GM04503 (cell line): Measurements from ENCODE around the gene HMGCS1.
"Not testable (repeated sequence)": the region's sequence is repeated elsewhere in the genome, so short reads cannot be mapped to it uniquely, and the experiment has no call there.

ENCODE experiments used
- DNase-seq: peaks from one replicate; pipeline ENCODE4 v3.0.0-alpha.2; 2012; ENCODE audit warnings: low read depth

The HMGCS1 gene

GRCh38 chr5:43273552-43273951 is 39.7 kb downstream of the HMGCS1 start:
- no peak for DNase-seq

DNA sequence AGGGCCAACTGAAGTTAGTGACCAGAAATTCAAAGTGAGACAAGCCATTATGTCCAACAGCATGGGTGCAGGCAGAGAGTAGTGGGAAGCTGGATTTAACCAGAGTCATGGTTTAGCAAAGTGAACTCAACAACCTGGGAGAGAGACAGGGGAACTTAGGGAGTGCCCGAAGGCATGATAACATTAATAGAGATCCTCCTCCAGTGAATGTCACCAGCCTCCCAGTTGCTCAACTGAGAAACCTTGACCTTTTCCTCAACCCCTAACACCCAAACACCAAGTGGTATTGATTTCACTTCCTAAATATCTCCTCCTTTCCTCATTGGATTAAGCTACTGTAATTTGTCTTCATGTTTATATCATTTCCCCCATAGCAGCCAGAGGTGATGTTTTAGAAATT is 42.6 kb downstream of the HMGCS1 start:
- DNase-seq: no peak

GRCh38 chr5:43268188-43268820 is 44.9 kb downstream of the HMGCS1 start:
- no peak for DNase-seq

DNA sequence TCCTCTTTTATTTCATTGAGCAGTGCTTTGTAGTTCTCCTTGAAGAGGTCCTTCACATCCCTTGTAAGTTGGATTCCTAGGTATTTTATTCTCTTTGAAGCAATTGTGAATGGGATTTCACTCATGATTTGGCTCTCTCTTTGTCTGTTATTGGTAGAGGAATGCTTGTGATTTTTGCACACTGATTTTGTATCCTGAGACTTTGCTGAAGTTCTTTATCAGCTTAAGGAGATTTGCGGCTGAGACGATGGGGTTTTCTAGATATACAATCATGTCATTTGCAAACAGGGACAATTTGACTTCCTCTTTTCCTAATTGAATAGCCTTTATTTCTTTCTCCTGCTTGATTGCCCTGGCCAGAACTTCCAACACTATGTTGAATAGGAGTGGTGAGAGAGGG is 50.9 kb downstream of the HMGCS1 start:
- not testable (repeated sequence) for DNase-seq

DNA sequence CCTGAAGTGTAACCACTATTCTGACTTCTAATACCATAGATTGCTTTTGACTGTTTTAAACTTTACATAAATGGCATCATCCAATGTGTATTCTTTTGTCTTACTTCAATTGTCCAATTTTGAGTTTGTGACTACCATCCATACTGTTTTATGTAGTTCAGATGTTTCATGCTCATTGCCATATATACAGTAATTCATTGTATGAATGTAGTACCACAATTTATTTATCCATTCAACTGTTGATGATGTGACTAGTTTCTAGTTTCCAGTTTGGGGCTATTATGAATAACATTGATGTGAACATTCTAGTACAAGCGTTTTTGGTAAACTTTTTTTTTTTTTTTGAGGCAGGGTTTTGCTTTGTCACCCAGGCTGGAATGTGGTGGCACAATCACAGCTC is 55.1 kb downstream of the HMGCS1 start:
- no peak for DNase-seq

GRCh38 chr5:43256261-43256966 is 56.8 kb downstream of the HMGCS1 start:
- no peak for DNase-seq

DNA sequence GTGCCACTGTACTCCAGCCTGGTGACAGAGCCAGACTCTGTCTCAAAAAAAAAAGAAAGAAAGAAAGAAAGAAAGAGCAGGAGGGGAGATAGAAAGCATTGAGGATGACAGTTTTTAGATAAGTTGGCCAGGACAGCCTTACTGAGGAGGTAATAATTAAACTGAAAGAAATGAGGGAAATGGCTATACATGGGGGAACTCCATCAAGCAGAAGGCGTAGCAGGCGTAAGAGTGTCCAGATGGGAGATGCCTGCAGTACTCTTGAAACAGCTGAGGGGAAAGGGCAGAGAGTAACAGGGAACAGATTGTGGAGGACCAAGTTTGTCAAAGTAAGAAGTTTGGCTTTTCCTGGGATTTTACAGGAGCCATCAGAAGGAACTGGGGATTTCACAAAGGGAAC is 57.5 kb downstream of the HMGCS1 start:
- DNase-seq: no peak

- no peak for DNase-seq
These were observed 61.5 kb downstream of the HMGCS1 start for GRCh38 chr5:43251754-43252153.

- DNase-seq: no peak
These were observed 67.4 kb downstream of the HMGCS1 start for GRCh38 chr5:43245724-43246385.

DNA sequence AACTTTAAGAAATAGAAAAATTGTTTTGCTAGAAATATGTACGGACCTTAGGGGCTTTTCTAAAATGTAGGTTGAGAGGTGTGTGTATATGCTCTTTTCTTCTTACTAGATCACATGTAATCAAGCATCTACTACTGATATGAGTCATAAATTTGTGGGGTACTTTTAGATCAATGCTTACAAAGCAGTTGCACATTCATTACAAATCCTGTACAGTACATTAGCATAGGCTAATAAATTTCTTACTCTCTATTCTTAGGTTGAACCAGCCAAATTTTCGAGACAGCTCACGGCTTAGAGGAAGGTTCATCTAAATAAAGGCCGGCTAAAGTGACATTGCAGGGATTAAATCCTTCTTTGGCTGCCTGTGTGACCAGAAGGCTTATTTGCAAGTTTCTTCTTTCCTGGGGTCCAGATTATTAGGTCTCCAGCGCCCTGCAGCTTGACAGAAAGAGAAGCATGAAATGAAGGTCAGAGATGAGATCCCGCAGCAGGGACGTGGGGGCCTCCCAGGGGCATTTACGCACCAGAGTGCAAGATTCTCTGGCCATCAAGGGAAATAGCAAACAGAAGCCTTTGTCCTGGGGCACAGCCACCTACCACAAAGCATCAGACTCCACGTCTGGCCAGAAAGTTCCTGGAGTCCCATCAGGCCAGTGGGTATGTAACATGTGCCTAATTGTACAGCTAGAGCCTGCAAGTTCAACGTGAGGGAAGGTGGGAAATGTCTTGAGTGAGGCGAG is 68.2 kb downstream of the HMGCS1 start:
- no peak for DNase-seq

GRCh38 chr5:43243270-43243669 is 69.9 kb downstream of the HMGCS1 start:
- DNase-seq: no peak

DNA sequence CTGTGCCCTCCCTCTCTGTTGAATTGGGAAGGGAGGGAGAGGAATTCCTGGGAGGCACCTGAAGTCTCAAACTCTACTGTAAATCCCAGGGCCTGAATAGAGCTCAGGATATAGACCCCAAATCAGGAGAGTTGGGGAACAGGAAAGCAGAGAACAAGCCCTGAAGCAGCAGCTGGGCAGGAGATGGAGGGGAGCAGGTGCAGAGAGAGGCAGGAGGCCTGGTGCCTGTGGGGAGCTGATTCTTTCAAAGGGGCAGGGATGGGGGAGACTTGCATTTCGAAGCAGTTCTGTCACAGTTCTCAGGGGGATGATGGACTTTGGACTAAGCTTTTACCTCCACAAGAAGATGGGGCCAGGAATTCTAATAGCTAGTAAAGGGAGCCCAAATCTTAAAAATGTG is 71.0 kb downstream of the HMGCS1 start:
- DNase-seq: no peak
